Astrocyte (in vitro differentiated cells and primary cell): ENCODE data around the gene PLPPR3. TPM values are rescaled to one million over a fixed set of nuclear protein-coding genes. Genes with fewer than 3 reads are reported as not detected.

Source experiments
- DNase-seq: peaks from one replicate; pipeline ENCODE4 v3.0.0-alpha.2; 2010; ENCODE audit warnings: low read depth
- FAIRE-seq: peaks from 2 replicates; lab custom pipeline; 2011; peaks lifted over from hg19 to GRCh38; lab: Jason Lieb, UNC
- H2AFZ ChIP-seq: 2 replicates; pipeline ENCODE4 v1.6.0; 2012; ENCODE audit warnings: low read depth, low read length, inconsistent platforms
- H3K27ac ChIP-seq: 2 replicates; pipeline ENCODE4 v1.5.1; 2011; ENCODE audit warnings: low read depth, low read length, inconsistent platforms
- H3K27me3 ChIP-seq: 2 replicates; pipeline ENCODE4 v1.6.0; 2011; ENCODE audit warnings: low read length, inconsistent platforms; ENCODE audit not compliant: insufficient read depth
- H3K36me3 ChIP-seq: 2 replicates; pipeline ENCODE4 v1.5.1; 2011; ENCODE audit warnings: low read length, inconsistent platforms; ENCODE audit not compliant: insufficient read depth
- H3K4me1 ChIP-seq: 2 replicates; pipeline ENCODE4 v1.5.1; 2011; ENCODE audit warnings: low read length, inconsistent platforms; ENCODE audit not compliant: insufficient read depth
- H3K4me2 ChIP-seq: 2 replicates; pipeline ENCODE4 v1.6.0; 2012; ENCODE audit warnings: low read length, inconsistent platforms
- H3K4me3 ChIP-seq: 2 replicates; pipeline ENCODE4 v1.5.1; 2011; ENCODE audit warnings: low read depth, mild to moderate bottlenecking, low read length, inconsistent platforms; ENCODE audit not compliant: insufficient read depth
- H3K79me2 ChIP-seq: 2 replicates; pipeline ENCODE4 v1.6.0; 2012; ENCODE audit warnings: mild to moderate bottlenecking, low read length, inconsistent platforms; ENCODE audit not compliant: insufficient read depth
- H3K9ac ChIP-seq: 2 replicates; pipeline ENCODE4 v1.6.0; 2012; ENCODE audit warnings: mild to moderate bottlenecking, low read length, inconsistent platforms
- H3K9me3 ChIP-seq: 2 replicates; pipeline ENCODE4 v1.5.1; 2012; ENCODE audit warnings: low read depth, mild to moderate bottlenecking, low read length, inconsistent platforms; ENCODE audit not compliant: insufficient read depth
- H4K20me1 ChIP-seq: 2 replicates; pipeline ENCODE4 v1.6.0; 2012; ENCODE audit warnings: low read length, inconsistent platforms; ENCODE audit not compliant: insufficient read depth
- H3K27ac Mint-ChIP-seq: one replicate; pipeline ENCODE4 v1.8.0; 2021; ENCODE audit warnings: mild to moderate bottlenecking, mixed read lengths; ENCODE audit not compliant: unreplicated experiment
- H3K27me3 Mint-ChIP-seq: one replicate; pipeline ENCODE4 v1.8.0; 2021; ENCODE audit warnings: low read depth, mixed read lengths; ENCODE audit not compliant: unreplicated experiment
- H3K36me3 Mint-ChIP-seq: one replicate; pipeline ENCODE4 v1.8.0; 2021; ENCODE audit warnings: low read depth, mixed read lengths; ENCODE audit not compliant: unreplicated experiment
- H3K4me1 Mint-ChIP-seq: one replicate; pipeline ENCODE4 v1.8.0; 2021; ENCODE audit warnings: low read depth, mixed read lengths; ENCODE audit not compliant: unreplicated experiment
- H3K4me3 Mint-ChIP-seq: one replicate; pipeline ENCODE4 v1.8.0; 2021; ENCODE audit warnings: mild to moderate bottlenecking, moderate library complexity, mixed read lengths; ENCODE audit not compliant: unreplicated experiment
- H3K9me3 Mint-ChIP-seq: one replicate; pipeline ENCODE4 v1.8.0; 2021; ENCODE audit warnings: mild to moderate bottlenecking, mixed read lengths; ENCODE audit not compliant: unreplicated experiment
- CTCF ChIP-seq: IDR thresholded peaks from 2 replicates; pipeline ENCODE4 v1.5.1; 2011; ENCODE audit warnings: low read depth, mild to moderate bottlenecking, inconsistent platforms, low read length, moderate library complexity; ENCODE audit not compliant: insufficient read depth
- EZH2 ChIP-seq: IDR thresholded peaks from 2 replicates; pipeline ENCODE4 v1.6.1; 2012; ENCODE audit warnings: mild to moderate bottlenecking, low read length, inconsistent platforms; ENCODE audit not compliant: insufficient read depth
- total RNA-seq: library from RNA; stranded (reverse); gene quantifications from 2 replicates; pipeline ENCODE4 v1.2.1, GENCODE V29; 2021

PLPPR3 gene
- total RNA-seq, 1 donor from 2014 or later: 36.5 TPM

GRCh38 chr19:791567-792305 lies 30.0 kb downstream of the PLPPR3 start:
- DNase-seq (no peak), FAIRE-seq (no peak)
- H3K27me3 Mint-ChIP-seq: no peaks in the 10 kb centered on the region
- no peaks in the 10 kb centered on the region for H3K79me2 ChIP-seq
- no peaks in the 10 kb centered on the region for H3K36me3 ChIP-seq
- no peak overlapping the region for H3K4me2 ChIP-seq
- no peak for TF ChIP-seq EZH2
- TF ChIP-seq CTCF: no peak
- no peak overlapping the region for H3K4me3 ChIP-seq
- H3K4me1 Mint-ChIP-seq: peaks cover 11% of the 10 kb centered on the region
- no peaks in the 10 kb centered on the region for H3K27me3 ChIP-seq
- no peaks in the 10 kb centered on the region for H3K36me3 Mint-ChIP-seq
- H3K4me1 ChIP-seq: no peaks in the 10 kb centered on the region
- H4K20me1 ChIP-seq: no peaks in the 10 kb centered on the region
- no peaks in the 10 kb centered on the region for H3K9me3 ChIP-seq
- no peak overlapping the region for H3K27ac Mint-ChIP-seq
- no peaks in the 10 kb centered on the region for H3K9me3 Mint-ChIP-seq
- H2AFZ ChIP-seq: no peak overlapping the region
- H3K27ac ChIP-seq: no peak overlapping the region
- no peak overlapping the region for H3K4me3 Mint-ChIP-seq
- H3K9ac ChIP-seq: no peak overlapping the region

- Histone ChIP-seq H4K20me1 (no peaks in the 10 kb centered on the region), H3K36me3 (no peaks in the 10 kb centered on the region), H3K4me3 (no peak overlapping the region), H3K4me1 (no peaks in the 10 kb centered on the region), H2AFZ (no peak overlapping the region), H3K27me3 (no peaks in the 10 kb centered on the region), H3K9ac (no peak overlapping the region), H3K9me3 (no peaks in the 10 kb centered on the region), H3K4me2 (no peak overlapping the region), H3K79me2 (no peaks in the 10 kb centered on the region), H3K27ac (no peak overlapping the region)
- Mint-ChIP-seq H3K9me3 (no peaks in the 10 kb centered on the region), H3K27ac (no peak overlapping the region), H3K4me3 (no peak overlapping the region), H3K27me3 (no peaks in the 10 kb centered on the region), H3K36me3 (no peaks in the 10 kb centered on the region), H3K4me1 (peaks cover 10% of the 10 kb centered on the region)
- FAIRE-seq: no peak
- TF ChIP-seq CTCF (no peak), EZH2 (no peak)
- DNase-seq: no peak
These were observed 30.7 kb downstream of the PLPPR3 start for GRCh38 chr19:791007-791566.

GRCh38 chr19:789701-790060 lies 32.1 kb downstream of the PLPPR3 start:
- Histone ChIP-seq H2AFZ (peak overlapping the region; percentile 41), H3K79me2 (no peaks in the 10 kb centered on the region), H3K4me2 (peak overlapping the region; percentile 22), H4K20me1 (no peaks in the 10 kb centered on the region), H3K4me3 (no peak overlapping the region), H3K36me3 (no peaks in the 10 kb centered on the region), H3K27ac (no peak overlapping the region), H3K4me1 (no peaks in the 10 kb centered on the region), H3K9me3 (no peaks in the 10 kb centered on the region), H3K9ac (no peak overlapping the region), H3K27me3 (no peaks in the 10 kb centered on the region)
- Mint-ChIP-seq H3K27ac (peak overlapping the region; percentile 12), H3K9me3 (no peaks in the 10 kb centered on the region), H3K4me3 (no peak overlapping the region), H3K4me1 (peaks cover 10% of the 10 kb centered on the region), H3K27me3 (no peaks in the 10 kb centered on the region), H3K36me3 (no peaks in the 10 kb centered on the region)
- no peak for DNase-seq
- TF ChIP-seq EZH2 (no peak), CTCF (no peak)
- FAIRE-seq: no peak
